LNCAP (cell line): ENCODE data around the gene BMP8A.

Source experiments
- CTCF ChIP-seq: fragments of 450-650 bp; IDR thresholded peaks from 2 replicates; pipeline ENCODE4 v1.5.1; 2017; ENCODE audit warnings: mild to moderate bottlenecking

BMP8A gene

DNA sequence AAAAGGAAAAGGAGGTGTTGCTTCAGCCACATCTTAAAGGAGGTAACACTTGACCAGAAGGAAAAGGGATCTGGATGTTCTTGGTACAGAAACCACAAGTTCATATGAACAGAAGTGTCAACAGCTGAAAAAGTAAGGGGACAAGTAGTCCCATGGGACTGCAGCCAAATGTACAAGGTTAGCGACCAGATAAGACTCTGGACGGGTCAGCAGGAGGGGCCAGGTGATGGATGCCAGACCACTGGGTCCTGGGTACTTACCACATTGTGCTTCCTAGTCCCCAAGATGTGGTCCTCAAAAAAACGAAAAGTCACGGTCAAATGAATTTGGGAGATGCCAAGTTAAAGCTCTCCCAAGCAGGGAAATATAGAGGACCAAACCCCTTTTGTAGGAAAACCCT, 16.6 kb upstream of the BMP8A start:
- no peak for TF ChIP-seq CTCF

GRCh38 chr1:39478126-39478915, 13.1 kb upstream of the BMP8A start:
- TF ChIP-seq CTCF: no peak

DNA sequence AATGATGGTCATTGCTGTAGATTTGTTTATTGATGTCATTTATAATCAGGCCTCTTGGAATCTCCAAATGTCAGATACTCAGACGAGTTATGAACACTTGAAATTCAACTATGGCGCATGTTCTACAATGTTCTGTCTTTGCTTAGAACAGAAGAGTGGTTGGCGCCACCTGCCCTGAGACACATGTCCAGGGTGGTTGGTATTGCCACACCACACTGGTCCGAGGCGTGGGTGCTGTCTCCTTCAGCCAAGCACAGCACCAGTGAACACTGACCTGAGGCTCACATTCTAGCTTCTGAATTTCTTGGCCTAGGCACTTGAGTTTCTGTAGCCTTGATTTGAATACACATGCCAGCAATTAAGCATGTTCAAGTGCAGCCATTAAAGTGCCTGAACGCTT, 10.1 kb upstream of the BMP8A start:
- TF ChIP-seq CTCF: no peak

DNA sequence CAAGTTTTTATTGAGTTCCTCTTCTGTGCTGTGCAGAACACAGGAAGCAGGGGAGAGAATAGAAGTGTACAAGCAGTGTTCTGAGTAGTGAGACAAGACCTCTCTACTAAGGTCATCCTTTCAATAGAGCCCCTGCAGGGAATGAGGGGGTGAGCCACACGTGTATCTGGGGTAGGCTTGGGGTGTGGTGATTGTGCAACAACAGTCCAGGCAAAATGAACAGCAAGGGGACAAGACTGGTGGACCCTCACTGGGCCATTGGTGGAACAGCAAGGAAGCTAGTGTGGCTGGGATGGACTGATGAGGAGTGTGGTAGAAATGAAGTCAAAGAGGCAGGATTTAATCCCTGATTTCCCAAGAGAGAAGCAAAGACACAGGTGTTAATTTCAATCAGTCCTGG, 8.2 kb upstream of the BMP8A start:
- no peak for TF ChIP-seq CTCF

GRCh38 chr1:39484564-39484963, 6.9 kb upstream of the BMP8A start:
- no peak for TF ChIP-seq CTCF

DNA sequence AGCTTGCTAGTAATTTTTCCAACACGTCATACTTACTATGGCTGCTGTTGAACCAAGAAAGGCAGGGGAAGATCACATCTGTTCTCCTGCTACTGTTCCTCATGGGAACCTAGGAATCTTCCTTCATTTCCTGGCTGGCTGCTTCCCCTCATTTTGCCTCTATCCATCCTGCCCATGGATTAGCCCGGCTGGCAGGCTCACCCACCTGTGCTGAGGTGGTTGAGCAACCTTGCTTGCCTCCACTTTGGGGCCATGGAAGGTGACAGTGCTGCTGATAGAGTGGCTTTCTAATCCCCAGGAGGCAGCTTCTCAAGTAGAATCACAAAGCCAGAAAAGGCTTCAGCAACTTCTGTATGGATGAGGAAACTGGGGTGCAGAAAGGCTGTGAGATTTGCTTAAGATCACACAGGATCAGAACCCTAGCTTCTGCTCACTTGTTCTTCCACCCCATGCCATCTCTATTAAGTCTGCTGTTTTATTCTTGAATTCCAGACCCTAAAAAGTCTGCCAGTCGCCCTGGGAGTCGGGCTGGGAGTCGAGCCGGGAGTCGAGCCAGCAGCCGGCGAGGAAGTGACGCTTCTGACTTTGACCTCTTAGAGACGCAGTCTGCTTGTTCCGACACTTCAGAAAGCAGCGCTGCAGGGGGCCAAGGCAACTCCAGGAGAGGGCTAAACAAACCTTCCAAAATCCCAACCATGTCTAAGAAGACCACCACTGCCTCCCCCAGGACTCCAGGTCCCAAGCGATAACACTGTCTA, 6.2 kb upstream of the BMP8A start:
- no peak for TF ChIP-seq CTCF

DNA sequence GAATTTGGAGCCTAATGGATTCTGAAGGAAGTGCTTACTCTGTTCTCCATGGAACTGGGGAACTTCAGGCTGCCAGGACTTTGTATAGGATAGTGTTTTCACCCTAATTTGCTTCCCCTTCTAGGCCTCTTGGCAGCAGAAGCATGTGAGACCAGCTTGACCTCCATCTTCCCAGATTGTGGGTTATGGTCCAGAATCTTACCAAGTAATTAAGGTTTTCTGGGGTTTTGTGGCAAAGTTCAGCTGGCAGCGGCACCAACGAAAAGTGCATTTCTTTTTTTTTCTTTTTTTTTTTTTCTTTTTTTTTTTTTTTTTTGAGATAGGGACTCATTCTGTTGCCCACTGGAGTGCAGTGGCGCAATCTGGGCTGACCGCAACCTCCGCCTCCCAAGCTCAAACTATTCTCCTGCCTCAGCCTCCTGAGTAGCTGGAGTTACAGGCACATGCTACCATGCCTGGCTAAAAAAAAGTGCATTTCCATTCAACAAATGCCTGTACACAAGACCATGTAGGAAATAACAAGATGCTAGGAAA, 3.4 kb upstream of the BMP8A start:
- TF ChIP-seq CTCF: no peak
